GM10266 (cell line): ENCODE measurements around the gene ERC2.

ENCODE experiments used
- DNase-seq: peaks from one replicate; pipeline ENCODE4 v3.0.0; 2012; ENCODE audit errors: extremely low spot score
- CTCF ChIP-seq: IDR thresholded peaks from 2 replicates; pipeline ENCODE4 v1.5.1; 2012; ENCODE audit warnings: mild to moderate bottlenecking, low read depth; ENCODE audit not compliant: control insufficient read depth, insufficient read depth; ENCODE audit errors: missing control alignments

ERC2 gene

DNA sequence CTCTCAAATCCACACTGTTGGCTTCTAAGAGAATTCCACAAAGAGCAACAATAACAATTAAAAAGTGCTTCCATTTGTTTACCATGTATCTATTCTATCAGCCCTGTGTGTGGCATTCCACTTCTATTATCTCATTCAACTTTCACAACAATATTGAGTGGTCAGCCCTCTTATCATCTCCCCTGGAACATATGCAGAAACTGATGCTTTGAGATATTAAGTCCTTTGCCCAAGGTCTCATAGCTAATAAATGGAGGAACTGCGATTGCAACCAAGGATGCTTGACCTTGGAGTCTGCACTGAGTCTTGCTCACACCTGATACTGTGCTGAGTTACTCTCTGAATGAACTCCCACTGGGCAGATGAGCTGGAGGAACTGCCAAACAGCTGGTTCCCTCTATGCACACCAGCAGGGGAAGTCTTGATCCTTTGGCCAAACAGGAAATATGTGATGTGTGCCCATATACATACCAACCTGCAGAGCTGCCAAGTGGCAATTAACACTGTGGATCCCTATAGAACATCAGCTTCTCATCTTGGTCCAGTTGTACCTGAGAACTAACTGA, 836.4 kb downstream of the ERC2 start:
- no peak for TF ChIP-seq CTCF
- DNase-seq = no peak

- DNase-seq = no peak
- TF ChIP-seq CTCF = no peak
Observed at GRCh38 chr3:55630921-55631299, 837.4 kb downstream of the ERC2 start.

DNA sequence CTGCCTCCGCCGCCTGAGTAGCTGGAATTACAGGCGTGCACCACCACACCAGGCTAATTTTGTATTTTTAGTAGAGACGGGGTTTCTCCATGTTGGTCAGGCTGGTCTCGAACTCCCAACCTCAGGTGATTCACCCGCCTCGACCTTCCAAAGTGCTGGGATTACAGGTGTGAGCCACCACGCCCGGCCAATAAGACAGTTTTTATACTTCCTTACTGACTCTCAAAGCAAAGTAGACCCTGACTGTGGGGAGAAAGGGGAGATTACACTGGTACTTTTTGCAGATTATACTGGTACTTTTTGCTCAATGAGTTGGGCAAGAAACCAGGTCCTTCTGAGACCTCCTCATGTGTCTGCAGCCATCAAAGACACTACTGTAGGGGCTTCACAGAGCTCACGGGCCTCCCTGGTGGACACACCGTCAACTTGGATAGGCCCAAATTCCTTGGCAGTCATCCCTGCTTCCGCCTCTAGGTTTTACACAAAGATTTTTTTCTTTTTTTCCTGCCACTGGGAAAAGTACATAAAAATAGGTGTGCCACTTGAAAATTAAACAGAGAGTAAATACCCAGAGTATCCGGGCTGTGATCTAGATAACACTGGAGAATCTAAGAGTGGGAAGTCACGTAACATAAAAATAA, 837.9 kb downstream of the ERC2 start:
- TF ChIP-seq CTCF = no peak
- no peak for DNase-seq

- DNase-seq = no peak
- TF ChIP-seq CTCF = no peak
Observed at GRCh38 chr3:55629432-55629831, 838.8 kb downstream of the ERC2 start.

DNA sequence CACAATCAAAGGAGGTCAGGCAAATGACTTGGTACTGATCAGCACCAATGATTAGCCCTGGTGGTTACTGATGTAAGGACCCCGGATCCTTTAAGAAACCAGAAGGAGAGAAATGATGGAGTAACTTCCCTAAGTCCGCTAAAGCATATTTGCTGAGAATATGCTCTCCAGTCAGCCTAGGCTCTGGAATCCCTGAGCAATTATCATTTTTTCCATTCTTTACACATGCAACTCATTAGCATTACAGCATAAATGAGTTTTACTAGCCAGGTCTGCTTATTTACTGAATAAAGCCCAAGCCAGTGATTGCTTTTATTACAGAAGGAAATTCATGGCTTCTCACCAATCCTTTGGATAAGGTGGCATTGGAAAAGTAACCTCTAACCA, 842.0 kb downstream of the ERC2 start:
- no peak for TF ChIP-seq CTCF
- DNase-seq = no peak

DNA sequence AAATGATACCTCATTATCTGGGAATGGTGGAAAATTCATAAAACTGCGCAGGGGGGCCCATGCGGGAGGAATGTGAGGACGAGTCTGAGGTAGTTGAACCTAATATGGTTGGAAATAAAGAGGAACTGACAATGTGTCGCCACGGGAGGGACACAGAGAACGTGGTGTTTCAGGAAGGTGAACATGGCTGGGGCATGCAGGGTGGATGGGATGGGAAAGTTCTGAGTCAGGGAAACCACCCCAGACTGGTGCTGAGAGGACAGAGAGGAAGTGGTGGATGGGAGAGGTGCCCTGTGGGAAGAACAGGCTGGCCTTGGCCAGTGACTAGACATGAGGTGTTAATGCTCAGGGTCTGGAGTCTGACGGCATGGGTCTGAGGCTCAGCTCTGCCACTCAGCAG, 844.0 kb downstream of the ERC2 start:
- no peak for DNase-seq
- no peak for TF ChIP-seq CTCF

- no peak for DNase-seq
- TF ChIP-seq CTCF = no peak
Observed at GRCh38 chr3:55623786-55624185, 844.5 kb downstream of the ERC2 start.
